ENCODE results near the gene HMGN3. TPM values are rescaled to one million over a fixed set of nuclear protein-coding genes. Genes with fewer than 3 reads are reported as not detected.

HMGN3 gene
- total RNA-seq, 2 experiments from 2014 or later = 97.5 to 105 TPM

DNA sequence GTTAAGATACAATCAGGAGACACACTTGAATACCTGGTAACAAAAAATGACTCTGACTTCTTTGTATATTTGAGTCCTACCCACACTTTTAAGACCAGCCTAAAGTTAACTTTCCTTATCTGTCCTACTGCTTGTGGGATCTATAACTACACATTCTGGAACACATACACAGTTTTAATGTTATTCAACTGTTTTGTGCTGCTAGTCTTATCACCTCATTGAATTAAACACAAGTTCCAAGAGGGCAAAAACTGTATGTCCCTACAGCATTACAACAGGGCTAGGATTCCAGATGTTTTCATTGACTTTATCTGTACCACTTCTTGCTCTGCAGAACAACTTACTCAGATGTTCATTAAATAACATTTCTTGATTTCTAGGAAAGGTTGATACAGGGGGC is 2.8 kb downstream of the HMGN3 start:
- BruUV-seq (replicated peaks) = no TSS peak
- intact Hi-C loops (cut with micrococcal nuclease; ENCODE audit: unreplicated experiment) = loop anchor here (2.0 to 5.0 kb wide), 3 partner anchors 305 to 876 kb away; partner anchors contain the start of genes BCKDHB, IRAK1BP1 and LCA5
- Histone ChIP-seq H3K9me2 (ENCODE audit: insufficient read depth, low read length) (no peaks in the 10 kb centered on the region), H2AFZ (ENCODE audit: low read length) (no peak overlapping the region), H3K9me3 (ENCODE audit: low read length) (peaks cover 8% of the 10 kb centered on the region; the same call in 1 of the 2 replicates), H3K4me2 (ENCODE audit: low read length) (peak overlapping the region; percentile 80), H3K79me2 (ENCODE audit: insufficient read depth, low read depth, low read length) (peaks cover 58% of the 10 kb centered on the region), H3K4me3 (ENCODE audit: low read depth, low read length, poor library complexity, severe bottlenecking) (no peak overlapping the region), H3K4me1 (ENCODE audit: insufficient read depth, low read length, poor library complexity, severe bottlenecking) (peaks cover 32% of the 10 kb centered on the region), H3K27ac (ENCODE audit: low read depth, low read length, poor library complexity, severe bottlenecking) (no peak overlapping the region), H4K20me1 (ENCODE audit: insufficient read depth, low read length) (peaks cover 11% of the 10 kb centered on the region; the same call in 1 of the 2 replicates), H3K36me3 (ENCODE audit: insufficient read depth, low read length) (no peaks in the 10 kb centered on the region)
- CTCF ChIA-PET (ENCODE audit: unreplicated experiment) = no interaction called here
- DNase-seq (ENCODE audit: low spot score) = no peak
- no peak for TF ChIP-seq EZH2phosphoT487 (IDR thresholded peaks at IDR 0.05; ENCODE audit: borderline replicate concordance, low read depth, low read length)
- no peak for TF ChIP-seq CTCF (conservative IDR thresholded peaks at IDR 0.05; ENCODE audit: low read length)
- POLR2A ChIA-PET = interaction anchor here (0.9 to 1.8 kb wide), 2 partner anchors 21 to 209 kb away, joined by 3 to 13 read pairs; no protein-coding TSS in a partner anchor

- H3K4me2 ChIP-seq (ENCODE audit: low read length) = peak overlapping the region; percentile 80
These were observed 3.4 kb downstream of the HMGN3 start for GRCh38 chr6:79231101-79231500.

More at GRCh38 chr6:79231101-79231500, 3.4 kb downstream of the HMGN3 start:
- H3K9me3 ChIP-seq (ENCODE audit: low read length) = peaks cover 8% of the 10 kb centered on the region; the same call in 1 of the 2 replicates
- intact Hi-C loops (cut with micrococcal nuclease; ENCODE audit: unreplicated experiment) = loop anchor here (5.0 kb wide), 1 partner anchor 876 kb away; the partner anchor contains the start of gene BCKDHB
- H2AFZ ChIP-seq (ENCODE audit: low read length) = no peak overlapping the region
- BruUV-seq (replicated peaks) = no TSS peak
- no peak overlapping the region for H3K4me3 ChIP-seq (ENCODE audit: low read depth, low read length, poor library complexity, severe bottlenecking)
- H3K9me2 ChIP-seq (ENCODE audit: insufficient read depth, low read length) = no peaks in the 10 kb centered on the region
- peaks cover 11% of the 10 kb centered on the region; the same call in 1 of the 2 replicates for H4K20me1 ChIP-seq (ENCODE audit: insufficient read depth, low read length)
- H3K79me2 ChIP-seq (ENCODE audit: insufficient read depth, low read depth, low read length) = peaks cover 63% of the 10 kb centered on the region
- ChIA-PET CTCF (ENCODE audit: unreplicated experiment) (no interaction called here), POLR2A (interaction anchor here (0.6 kb wide), 1 partner anchor 632 kb away, joined by 3 read pairs; no protein-coding TSS in a partner anchor)
- DNase-seq (ENCODE audit: low spot score) = no peak
- no peaks in the 10 kb centered on the region for H3K36me3 ChIP-seq (ENCODE audit: insufficient read depth, low read length)
- TF ChIP-seq CTCF (conservative IDR thresholded peaks at IDR 0.05; ENCODE audit: low read length) = no peak
- TF ChIP-seq EZH2phosphoT487 (IDR thresholded peaks at IDR 0.05; ENCODE audit: borderline replicate concordance, low read depth, low read length) = no peak
- H3K4me1 ChIP-seq (ENCODE audit: insufficient read depth, low read length, poor library complexity, severe bottlenecking) = peaks cover 32% of the 10 kb centered on the region
- H3K27ac ChIP-seq (ENCODE audit: low read depth, low read length, poor library complexity, severe bottlenecking) = no peak overlapping the region

Measured in OCI-LY7 (cell line).